Endothelial cell of umbilical vein (primary cell): ENCODE results near the gene SLC5A9.

Experiments used
- EZH2 ChIP-seq: IDR thresholded peaks from 2 replicates; pipeline ENCODE4 v1.6.1; 2012; ENCODE audit warnings: borderline replicate concordance, low read depth, mild to moderate bottlenecking, moderate library complexity, low read length, inconsistent platforms; ENCODE audit not compliant: severe bottlenecking
- FOS ChIP-seq: IDR thresholded peaks from 2 replicates; pipeline ENCODE4 v1.6.1; 2011; ENCODE audit warnings: mild to moderate bottlenecking, low read length, moderate library complexity, borderline replicate concordance; ENCODE audit not compliant: insufficient read depth
- GATA2 ChIP-seq: IDR thresholded peaks from 2 replicates; pipeline ENCODE4 v1.7.0; 2011; ENCODE audit warnings: low read depth, mild to moderate bottlenecking, moderate library complexity, mixed read lengths, low read length; ENCODE audit not compliant: insufficient read length, insufficient read depth
- JUN ChIP-seq: IDR thresholded peaks from 2 replicates; pipeline ENCODE4 v1.6.1; 2011; ENCODE audit warnings: borderline replicate concordance, low read depth; ENCODE audit not compliant: insufficient read length, insufficient read depth
- MYC ChIP-seq: IDR thresholded peaks from one replicate; pipeline ENCODE4 v1.6.1; 2011; ENCODE audit warnings: mild to moderate bottlenecking, low read depth, low read length
- POLR2A ChIP-seq: IDR thresholded peaks from 2 replicates; pipeline ENCODE4 v1.6.1; 2012; ENCODE audit warnings: low read depth, mild to moderate bottlenecking, control low read depth, low read length
- POLR2AphosphoS5 ChIP-seq: IDR thresholded peaks from 2 replicates; pipeline ENCODE4 v1.6.1; 2012; ENCODE audit warnings: low read depth, mild to moderate bottlenecking, control low read depth, low read length, moderate library complexity; ENCODE audit not compliant: insufficient read depth
- TF ChIP-seq, protein P1 (sequence below), 2 donors: IDR thresholded peaks; 1 replicate in 1 of 2; 2 replicates in 1 of 2; pipeline ENCODE4 v1.5.1; 2011; ENCODE audit warnings: low read length in 2 of 2, mild to moderate bottlenecking in 2 of 2, moderate library complexity in 2 of 2, control low read depth in 1 of 2, inconsistent platforms in 1 of 2, low read depth in 1 of 2; ENCODE audit not compliant: insufficient read depth in 1 of 2; ENCODE audit errors: extremely low read depth in 1 of 2
- TF ChIP-seq, protein P2 (sequence below): IDR thresholded peaks from 2 replicates; pipeline ENCODE4 v1.6.1; 2011; ENCODE audit not compliant: insufficient read depth, insufficient read length

DNA sequence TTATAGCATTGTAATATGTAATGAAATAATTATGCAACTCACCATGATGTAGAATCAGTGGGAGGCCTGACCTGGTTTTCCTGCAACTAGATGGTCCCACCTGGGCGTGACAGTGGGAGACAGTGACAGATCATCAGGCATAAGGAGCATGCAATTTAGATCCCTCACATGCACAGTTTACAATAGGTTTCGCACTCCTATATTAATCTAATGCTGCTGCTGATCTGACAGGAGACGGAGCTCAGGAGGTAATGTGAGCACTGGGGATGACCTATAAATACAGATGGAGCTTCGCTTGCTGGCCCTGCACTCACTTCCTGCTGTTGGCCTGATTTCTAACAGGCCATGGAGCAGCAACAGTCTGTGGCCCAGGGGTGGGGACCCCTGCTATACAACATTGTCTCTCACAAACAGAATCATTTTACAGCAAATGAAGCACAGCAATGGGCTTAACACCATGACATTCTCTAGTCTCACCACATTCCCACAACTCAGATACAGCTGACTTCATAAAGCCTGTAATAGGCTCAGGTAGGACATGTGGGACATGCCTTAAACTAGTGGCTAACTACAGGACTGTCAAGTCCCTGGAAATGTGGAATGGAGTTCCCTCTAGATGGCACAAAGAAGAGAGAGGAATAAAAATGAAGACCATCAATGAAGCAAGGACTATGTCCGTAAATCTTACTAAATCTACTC is 40.7 kb upstream of the SLC5A9 start:
- TF ChIP-seq, protein P1, sequence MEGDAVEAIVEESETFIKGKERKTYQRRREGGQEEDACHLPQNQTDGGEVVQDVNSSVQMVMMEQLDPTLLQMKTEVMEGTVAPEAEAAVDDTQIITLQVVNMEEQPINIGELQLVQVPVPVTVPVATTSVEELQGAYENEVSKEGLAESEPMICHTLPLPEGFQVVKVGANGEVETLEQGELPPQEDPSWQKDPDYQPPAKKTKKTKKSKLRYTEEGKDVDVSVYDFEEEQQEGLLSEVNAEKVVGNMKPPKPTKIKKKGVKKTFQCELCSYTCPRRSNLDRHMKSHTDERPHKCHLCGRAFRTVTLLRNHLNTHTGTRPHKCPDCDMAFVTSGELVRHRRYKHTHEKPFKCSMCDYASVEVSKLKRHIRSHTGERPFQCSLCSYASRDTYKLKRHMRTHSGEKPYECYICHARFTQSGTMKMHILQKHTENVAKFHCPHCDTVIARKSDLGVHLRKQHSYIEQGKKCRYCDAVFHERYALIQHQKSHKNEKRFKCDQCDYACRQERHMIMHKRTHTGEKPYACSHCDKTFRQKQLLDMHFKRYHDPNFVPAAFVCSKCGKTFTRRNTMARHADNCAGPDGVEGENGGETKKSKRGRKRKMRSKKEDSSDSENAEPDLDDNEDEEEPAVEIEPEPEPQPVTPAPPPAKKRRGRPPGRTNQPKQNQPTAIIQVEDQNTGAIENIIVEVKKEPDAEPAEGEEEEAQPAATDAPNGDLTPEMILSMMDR (IDR thresholded peaks at IDR 0.05; ENCODE audit: extremely low read depth in 1 of 2, insufficient read depth in 1 of 2, low read depth in 1 of 2, low read length in 2 of 2) = no peak
- TF ChIP-seq POLR2A = no peak
- TF ChIP-seq, protein P2, sequence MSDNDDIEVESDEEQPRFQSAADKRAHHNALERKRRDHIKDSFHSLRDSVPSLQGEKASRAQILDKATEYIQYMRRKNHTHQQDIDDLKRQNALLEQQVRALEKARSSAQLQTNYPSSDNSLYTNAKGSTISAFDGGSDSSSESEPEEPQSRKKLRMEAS = no peak
- TF ChIP-seq POLR2AphosphoS5 = no peak
- TF ChIP-seq EZH2 = no peak
- TF ChIP-seq MYC = no peak
- no peak for TF ChIP-seq FOS
- TF ChIP-seq JUN = no peak
- no peak for TF ChIP-seq GATA2
